Effector memory CD4-positive, alpha-beta T cell (primary cell): ENCODE measurements around the gene SOWAHC.
"Not testable (repeated sequence)": the region's sequence is repeated elsewhere in the genome, so short reads cannot be mapped to it uniquely, and the experiment has no call there.

Source experiments
- DNase-seq, 3 donors: peaks; one replicate each; pipeline ENCODE4 v3.0.0-alpha.2; 2020
- H3K27ac ChIP-seq: 2 replicates; pipeline ENCODE4 v1.7.0; 2013; ENCODE audit warnings: mild to moderate bottlenecking, low read length, moderate library complexity; ENCODE audit not compliant: insufficient read depth, poor library complexity, severe bottlenecking
- H3K27me3 ChIP-seq: replicated peaks from 2 replicates; pipeline ENCODE4 v1.7.0; 2013; ENCODE audit warnings: mild to moderate bottlenecking, low read length; ENCODE audit not compliant: insufficient read depth, control insufficient read depth, poor library complexity, severe bottlenecking
- H3K36me3 ChIP-seq: 2 replicates; pipeline ENCODE4 v1.7.0; 2013; ENCODE audit warnings: mild to moderate bottlenecking, low read length, moderate library complexity; ENCODE audit not compliant: control insufficient read depth, insufficient read depth
- H3K4me1 ChIP-seq: 2 replicates; pipeline ENCODE4 v1.7.0; 2013; ENCODE audit warnings: low read length, mild to moderate bottlenecking; ENCODE audit not compliant: control insufficient read depth, insufficient read depth, poor library complexity, severe bottlenecking
- H3K4me3 ChIP-seq: 2 replicates; pipeline ENCODE4 v1.7.0; 2013; ENCODE audit warnings: low read length, low read depth, mild to moderate bottlenecking; ENCODE audit not compliant: insufficient read depth, poor library complexity, severe bottlenecking
- H3K9me3 ChIP-seq: 2 replicates; pipeline ENCODE4 v1.7.0; 2013; ENCODE audit warnings: mild to moderate bottlenecking, low read length, moderate library complexity; ENCODE audit not compliant: control insufficient read depth

Gene SOWAHC

DNA sequence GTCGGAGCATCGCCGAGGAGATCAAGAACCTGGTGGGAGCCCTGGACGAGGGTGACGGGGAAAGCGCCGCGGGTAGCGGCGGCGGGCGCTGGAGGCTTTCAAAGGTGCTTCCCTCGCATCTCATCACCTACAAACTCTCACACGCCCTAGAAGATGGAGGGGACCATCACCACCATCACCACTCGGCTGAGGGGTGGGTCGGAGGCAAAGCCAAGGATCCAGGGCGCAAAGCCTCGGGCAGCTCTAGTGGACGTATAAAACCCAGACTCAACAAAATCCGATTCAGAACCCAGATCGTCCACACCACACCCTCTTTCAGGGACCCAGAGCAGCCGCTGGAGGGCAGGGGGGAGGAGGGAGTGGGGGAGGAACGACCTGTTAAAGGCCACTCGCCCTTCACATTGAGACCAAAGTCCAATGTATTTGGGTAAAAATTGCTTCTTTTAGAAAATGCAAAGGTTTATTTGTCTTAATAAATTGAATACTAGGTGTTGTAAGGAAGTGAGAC, 1.5 kb downstream of the SOWAHC start:
- Histone ChIP-seq H3K4me3 (no peak overlapping the region), H3K36me3 (no peaks in the 10 kb centered on the region), H3K4me1 (peaks cover 15% of the 10 kb centered on the region), H3K27me3 (peaks cover 16% of the 10 kb centered on the region), H3K27ac (no peak overlapping the region), H3K9me3 (no peaks in the 10 kb centered on the region)
- DNase-seq: no peak

DNA sequence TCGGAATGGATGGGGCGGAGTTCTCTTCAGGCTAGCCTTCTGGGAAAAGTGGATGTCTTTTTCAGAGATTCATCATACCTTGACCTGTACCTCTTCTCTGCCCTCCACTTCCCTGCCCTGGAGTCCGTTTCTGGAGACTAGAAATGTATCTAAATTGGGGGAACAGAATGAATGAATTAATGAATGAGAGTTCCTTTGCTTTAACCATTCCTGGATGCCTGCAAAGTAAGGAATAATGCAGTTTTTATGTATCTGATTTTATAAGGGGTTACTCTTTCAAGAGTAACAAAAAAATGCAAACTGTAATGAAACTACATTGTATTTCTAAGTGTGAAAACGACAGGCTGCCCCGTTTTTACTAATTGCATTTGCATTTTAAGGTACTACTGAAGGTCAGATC, 2.0 kb downstream of the SOWAHC start:
- H3K9me3 ChIP-seq: no peaks in the 10 kb centered on the region
- H3K27me3 ChIP-seq: peaks cover 16% of the 10 kb centered on the region
- no peak for DNase-seq
- no peak overlapping the region for H3K27ac ChIP-seq
- no peak overlapping the region for H3K4me3 ChIP-seq
- H3K4me1 ChIP-seq: peaks cover 15% of the 10 kb centered on the region
- H3K36me3 ChIP-seq: no peaks in the 10 kb centered on the region

DNA sequence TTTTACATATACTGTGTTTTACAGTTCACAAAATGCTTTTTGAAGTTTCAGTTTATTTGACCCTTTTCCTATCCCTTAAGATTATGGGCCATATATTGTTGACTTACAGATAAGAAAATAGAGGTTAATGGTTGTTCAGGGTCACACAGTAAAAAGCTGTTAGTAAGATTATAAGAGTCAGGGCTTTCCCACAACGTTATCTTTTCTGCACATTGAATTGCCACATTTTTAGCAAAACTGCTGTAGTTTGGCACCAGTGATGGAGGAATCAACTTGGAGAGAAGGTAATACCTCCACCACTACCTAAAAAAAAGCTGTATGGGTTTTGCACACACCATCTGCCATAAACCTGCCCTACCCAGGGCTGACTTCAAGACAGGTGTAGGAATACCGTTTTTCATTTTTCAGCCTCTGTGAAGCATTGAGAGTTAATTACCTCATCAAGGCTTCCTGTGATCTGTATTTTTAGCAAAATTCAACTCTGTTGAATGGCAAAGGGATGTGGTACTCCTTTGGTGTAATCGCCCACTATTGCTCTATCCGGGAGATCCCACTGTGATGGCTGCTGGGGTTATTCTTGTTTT, 5.0 kb downstream of the SOWAHC start:
- H3K4me3 ChIP-seq: no peak overlapping the region
- no peaks in the 10 kb centered on the region for H3K36me3 ChIP-seq
- DNase-seq: no peak
- peaks cover 20% of the 10 kb centered on the region for H3K27me3 ChIP-seq
- H3K9me3 ChIP-seq: no peaks in the 10 kb centered on the region
- H3K27ac ChIP-seq: no peak overlapping the region
- peaks cover 8% of the 10 kb centered on the region for H3K4me1 ChIP-seq

DNA sequence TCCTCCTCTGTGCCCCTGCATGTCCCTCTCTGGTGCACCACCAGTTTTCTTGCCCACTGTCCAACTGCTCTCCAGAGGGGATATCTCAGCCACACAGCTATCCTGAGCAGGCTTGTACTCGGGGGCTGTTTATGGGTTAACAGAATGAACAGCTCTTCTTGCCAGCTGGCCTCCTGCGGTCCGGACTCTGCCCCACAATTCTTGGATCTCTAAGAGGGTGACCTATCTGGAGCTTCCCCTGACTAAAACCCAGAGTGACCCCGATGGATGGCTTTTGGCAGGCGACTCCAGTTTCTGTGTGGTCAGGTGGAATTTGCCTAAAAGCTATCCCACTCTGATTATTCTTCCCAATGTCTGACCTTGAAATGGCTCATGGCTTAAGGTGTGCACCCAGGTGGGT, 9.1 kb downstream of the SOWAHC start:
- DNase-seq: no peak
- Histone ChIP-seq H3K36me3 (no peaks in the 10 kb centered on the region), H3K4me3 (no peak overlapping the region), H3K27me3 (peaks cover 6% of the 10 kb centered on the region), H3K9me3 (no peaks in the 10 kb centered on the region), H3K27ac (no peak overlapping the region), H3K4me1 (no peaks in the 10 kb centered on the region)

DNA sequence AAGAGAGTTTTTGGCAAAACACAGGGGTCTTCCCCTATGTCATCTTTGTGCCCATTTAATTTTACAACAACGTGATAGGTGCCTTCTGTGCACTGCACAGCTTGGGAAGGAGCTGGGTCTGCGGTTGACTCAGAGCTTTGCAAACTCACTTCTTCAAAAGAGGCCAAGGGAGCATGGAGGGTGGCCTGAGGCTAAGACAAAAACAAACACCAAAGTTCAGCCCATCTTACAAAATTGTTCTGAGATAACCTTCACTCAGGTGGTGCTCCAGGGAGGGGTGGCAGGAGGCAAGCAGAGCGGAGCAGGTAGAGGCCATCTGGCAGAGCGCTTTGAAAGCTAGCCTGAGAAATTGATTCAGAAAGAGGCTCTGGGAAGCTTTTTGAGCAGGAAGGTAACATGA, 9.8 kb downstream of the SOWAHC start:
- H3K27ac ChIP-seq: no peak overlapping the region
- H3K27me3 ChIP-seq: peaks cover 6% of the 10 kb centered on the region
- H3K4me1 ChIP-seq: no peaks in the 10 kb centered on the region
- no peaks in the 10 kb centered on the region for H3K36me3 ChIP-seq
- H3K4me3 ChIP-seq: no peak overlapping the region
- no peaks in the 10 kb centered on the region for H3K9me3 ChIP-seq
- no peak for DNase-seq

DNA sequence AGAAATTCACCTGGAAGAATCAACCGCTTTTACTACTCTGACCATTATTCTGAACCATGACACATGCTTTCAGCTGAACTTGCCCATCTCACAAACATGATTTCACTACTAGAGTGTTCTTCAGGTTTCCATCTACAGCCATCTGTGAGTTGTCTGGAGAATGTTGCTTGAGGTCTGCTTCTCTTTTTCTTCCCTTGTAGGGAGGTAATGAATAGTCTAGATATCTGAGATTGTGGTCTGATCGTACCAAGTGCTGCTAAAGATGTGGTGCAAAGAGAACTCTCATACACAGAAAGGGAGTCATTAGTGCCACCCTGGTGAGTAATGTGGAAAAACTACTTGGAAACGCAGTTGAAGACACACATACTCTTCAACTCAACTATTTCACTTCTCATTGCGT, 10.2 kb downstream of the SOWAHC start:
- DNase-seq: no peak
- Histone ChIP-seq H3K4me3 (no peak overlapping the region), H3K9me3 (no peaks in the 10 kb centered on the region), H3K36me3 (no peaks in the 10 kb centered on the region), H3K4me1 (no peaks in the 10 kb centered on the region), H3K27me3 (peaks cover 6% of the 10 kb centered on the region), H3K27ac (no peak overlapping the region)

DNA sequence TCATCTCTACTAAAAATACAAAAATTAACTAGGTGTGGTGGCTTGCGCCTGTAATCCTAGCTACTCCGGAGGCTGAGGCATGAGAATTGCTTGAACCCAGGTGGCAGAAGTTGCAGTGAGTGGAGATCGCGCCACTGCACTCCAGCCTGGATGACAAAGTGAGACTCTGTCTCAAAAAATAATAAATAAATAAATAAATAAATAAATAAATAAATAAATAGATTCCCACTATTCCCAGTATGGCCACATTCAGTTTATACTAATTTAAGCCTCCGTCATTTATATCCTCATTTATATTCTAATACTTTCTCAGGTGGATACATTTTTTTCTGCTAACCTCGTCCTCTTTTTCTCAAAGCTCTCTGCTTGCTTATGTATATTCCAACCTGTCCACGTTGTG, 14.2 kb downstream of the SOWAHC start:
- not testable (repeated sequence) for H3K27me3 ChIP-seq, H3K27ac ChIP-seq, H3K36me3 ChIP-seq, H3K4me3 ChIP-seq, H3K4me1 ChIP-seq, DNase-seq, H3K9me3 ChIP-seq

DNA sequence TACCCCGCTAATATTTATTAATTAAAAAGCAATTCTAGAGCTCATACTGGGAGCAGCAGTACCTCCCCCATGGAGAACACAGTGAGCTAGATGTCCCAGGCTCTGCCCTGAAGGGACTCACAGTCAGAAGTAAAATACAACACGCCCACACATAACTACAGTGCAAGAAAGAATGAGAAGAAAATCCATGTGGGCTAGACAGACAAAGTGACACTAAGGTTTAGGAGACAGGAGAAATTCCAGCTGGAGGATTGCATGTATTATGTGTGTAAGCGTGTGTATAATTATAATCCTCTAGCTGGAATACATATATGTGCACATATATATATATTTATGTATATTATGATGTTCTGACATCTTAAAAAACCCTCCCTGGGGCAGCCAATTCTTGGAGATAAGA, 15.7 kb downstream of the SOWAHC start:
- Histone ChIP-seq H3K27me3 (no peaks in the 10 kb centered on the region), H3K4me1 (no peaks in the 10 kb centered on the region), H3K27ac (no peak overlapping the region), H3K9me3 (no peaks in the 10 kb centered on the region), H3K4me3 (no peak overlapping the region), H3K36me3 (no peaks in the 10 kb centered on the region)
- no peak for DNase-seq

DNA sequence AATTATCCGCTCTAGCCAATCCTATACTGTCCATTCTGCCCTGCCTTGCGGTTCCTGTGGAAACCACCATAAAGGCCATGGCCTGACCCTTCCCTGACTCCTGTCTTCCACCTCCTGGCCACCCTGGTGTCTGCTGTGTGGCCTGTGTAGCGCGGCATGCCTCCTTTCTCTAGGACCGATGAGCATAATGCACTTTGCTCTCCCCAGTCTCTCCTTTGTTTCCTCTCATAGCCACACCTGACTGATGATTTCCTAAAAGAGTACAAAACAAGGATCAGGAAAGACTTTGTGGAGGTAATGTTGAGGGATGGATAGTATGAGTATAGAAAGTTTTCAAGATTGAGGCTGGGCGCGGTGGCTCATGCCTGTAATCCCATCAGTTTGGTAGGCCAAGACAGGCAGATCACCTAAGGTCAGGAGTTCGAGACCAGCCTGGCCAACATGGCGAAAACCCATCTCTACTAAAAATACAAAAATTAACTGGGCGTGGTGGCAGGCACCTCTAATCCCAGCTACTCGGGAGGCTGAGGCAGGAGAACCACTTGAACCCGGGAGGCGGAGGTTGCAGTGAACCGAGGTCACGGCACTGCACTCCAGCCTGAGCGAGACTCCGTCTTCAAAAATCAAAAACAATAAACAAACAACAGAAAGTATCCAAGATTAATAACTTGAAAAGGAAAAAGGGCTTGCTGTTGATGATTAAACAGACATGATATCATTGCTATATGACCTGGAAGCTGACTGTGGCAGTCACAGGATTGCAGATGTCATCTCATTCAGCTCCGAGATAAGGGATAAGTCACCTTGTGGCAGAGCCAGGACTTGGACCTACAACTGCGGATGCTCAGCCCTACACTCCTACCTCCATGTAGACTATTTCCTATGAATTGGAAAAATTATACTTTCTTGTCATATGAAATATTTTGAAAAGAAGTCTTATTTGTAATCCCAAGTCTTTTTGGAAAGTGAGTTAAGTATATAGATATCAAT, 16.6 kb downstream of the SOWAHC start:
- no peaks in the 10 kb centered on the region for H3K27me3 ChIP-seq
- H3K27ac ChIP-seq: no peak overlapping the region
- no peak for DNase-seq
- H3K4me3 ChIP-seq: no peak overlapping the region
- H3K9me3 ChIP-seq: no peaks in the 10 kb centered on the region
- no peaks in the 10 kb centered on the region for H3K4me1 ChIP-seq
- H3K36me3 ChIP-seq: no peaks in the 10 kb centered on the region

DNA sequence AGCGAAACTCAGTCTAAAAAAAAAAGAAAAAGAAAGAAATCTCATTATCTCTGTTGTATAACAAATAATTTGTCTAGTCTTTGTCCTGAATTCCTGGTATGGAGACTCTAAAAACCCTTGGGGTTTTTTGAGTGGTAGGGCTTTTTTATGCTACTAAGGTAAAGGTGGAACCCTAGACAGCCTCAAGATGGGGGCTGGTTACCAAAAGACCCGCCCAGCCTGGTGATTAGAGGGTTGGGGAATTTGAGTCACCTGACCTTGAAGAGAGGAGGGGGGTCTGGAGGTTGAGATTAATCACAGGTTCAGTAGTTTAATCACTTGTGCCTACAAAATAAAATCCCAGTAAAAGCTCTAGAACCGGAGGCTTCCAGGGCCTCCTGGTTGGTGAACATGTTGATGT, 17.6 kb downstream of the SOWAHC start:
- H3K4me1 ChIP-seq: no peaks in the 10 kb centered on the region
- no peaks in the 10 kb centered on the region for H3K36me3 ChIP-seq
- H3K27ac ChIP-seq: no peak overlapping the region
- no peaks in the 10 kb centered on the region for H3K9me3 ChIP-seq
- H3K27me3 ChIP-seq: no peaks in the 10 kb centered on the region
- no peak overlapping the region for H3K4me3 ChIP-seq
- no peak for DNase-seq
